Adipose tissue (tissue), 3 donors: Measurements from ENCODE around the gene SHH. TPM values are rescaled to one million over a fixed set of nuclear protein-coding genes. Genes with fewer than 3 reads are reported as not detected.

Experiments used
- H3K27ac ChIP-seq: one replicate; pipeline ENCODE4 v1.5.1; 2013; ENCODE audit warnings: low read depth, low read length
- WGBS, 3 donors: extraction: QIAGEN DNeasy Blood & Tissue Kit; methylation state at CpG; one replicate each; pipeline ENCODE4 v1.1.7; 2013; 5-methylcytosine and 5-hydroxymethylcytosine counted together
- polyA plus RNA-seq, 3 donors: library from polyadenylated mRNA; stranded (reverse); fragments of 200-250 nt; gene quantifications; one replicate each; pipeline ENCODE4 v1.2.3, GENCODE V29; 2013
- donor health status: healthy with polysubstance abuse.
- donor health status: Bipolar disorder and iron deficiency.
- donor health status: healthy.

SHH gene
- polyA plus RNA-seq, 3 donors, result 0.01 to 0.25 (median 0.22) TPM

DNA sequence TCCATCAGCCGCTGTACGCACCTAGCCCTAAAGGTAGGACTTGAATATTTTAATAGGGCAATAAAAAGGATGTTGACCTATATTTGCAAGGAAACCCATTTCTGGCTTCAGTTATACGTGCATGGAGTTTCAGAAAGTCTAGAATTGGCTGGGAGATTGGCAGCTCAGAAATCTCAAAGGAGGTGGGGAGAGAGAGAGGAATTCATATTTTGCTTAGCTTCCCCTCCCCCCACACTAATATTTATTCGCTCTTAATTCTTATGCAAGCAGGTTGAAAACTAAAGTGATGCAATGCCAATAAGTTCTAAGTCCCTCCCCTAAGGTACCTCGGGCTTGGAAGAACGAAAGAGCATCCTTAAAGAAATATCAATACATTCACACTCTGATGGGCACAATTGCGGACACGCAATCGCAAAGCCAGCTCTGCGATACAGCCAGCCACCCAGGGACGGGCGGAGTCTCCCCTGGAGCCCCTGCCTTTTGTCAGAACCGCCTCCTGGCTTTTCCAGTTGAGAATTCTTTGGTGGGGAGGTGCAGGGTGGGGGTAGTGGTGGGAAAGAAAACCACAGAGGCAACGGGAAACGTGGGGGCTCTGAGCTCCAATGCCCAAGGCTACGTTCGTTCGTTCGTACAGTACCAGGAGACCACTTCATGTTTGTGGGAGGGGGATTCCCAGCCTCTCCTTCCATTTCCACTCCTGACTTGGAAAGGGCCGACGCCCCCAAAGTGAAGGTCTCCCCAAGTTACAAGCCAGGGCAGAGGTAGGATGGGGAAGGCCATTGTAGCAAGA lies 1.3 kb downstream of the SHH start:
- no peak overlapping the region for H3K27ac ChIP-seq
- WGBS, 3 donors, result 2 to 6% (median 3%) methylated on average over 21 of the region's 21 CpGs

GRCh38 chr7:155809947-155810769 lies 2.1 kb downstream of the SHH start:
- WGBS, 3 donors, result 1 to 2% (median 2%) methylated on average over 47 to 69 of the region's 69 CpGs
- H3K27ac ChIP-seq, result no peak overlapping the region

- H3K27ac ChIP-seq, result no peak overlapping the region
- WGBS, 3 donors, result 2 to 3% (median 3%) methylated on average over 34 to 43 of the region's 43 CpGs
Measured at GRCh38 chr7:155809332-155809946, 2.8 kb downstream of the SHH start.

DNA sequence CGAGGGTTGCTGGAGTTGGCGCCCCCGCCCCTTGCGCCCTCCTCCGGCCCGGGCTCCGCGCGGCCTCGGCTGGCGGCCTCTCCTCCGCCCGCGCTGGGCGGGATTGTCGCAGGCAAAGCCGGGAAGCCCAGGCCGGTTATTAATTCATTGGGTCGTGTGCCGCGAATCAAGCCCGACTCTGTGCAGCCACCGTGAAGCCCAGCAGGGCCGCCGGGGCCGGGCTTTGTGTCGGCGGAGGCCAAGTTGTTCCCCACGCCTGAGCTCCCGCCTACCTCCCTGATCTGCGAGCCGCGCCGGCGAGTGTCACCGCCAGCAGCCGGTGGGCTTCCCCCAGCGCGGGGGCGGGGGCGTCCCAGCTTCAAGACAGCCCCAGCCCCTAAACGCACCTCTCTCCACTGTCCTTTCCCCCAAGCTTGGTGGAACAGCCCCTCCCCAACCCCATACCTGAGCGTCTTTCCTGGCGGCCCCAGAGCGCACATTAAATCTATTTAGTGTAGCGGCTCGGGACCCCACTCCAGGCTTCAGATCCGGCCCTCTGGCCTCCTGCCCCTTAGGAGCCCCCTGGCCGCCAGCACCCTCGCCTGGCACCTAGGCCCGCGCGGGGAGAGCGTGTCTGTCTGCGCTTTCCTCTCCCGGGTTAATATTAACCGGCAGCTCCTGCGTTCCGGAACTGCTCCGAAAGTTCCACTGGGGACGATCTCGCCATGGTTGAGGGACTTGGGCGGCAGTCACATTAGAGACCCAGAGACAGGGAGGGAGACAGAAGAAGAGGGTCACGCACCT lies 3.5 kb downstream of the SHH start:
- WGBS, 3 donors, result 0 to 1% (median 1%) methylated on average over 51 to 64 of the region's 64 CpGs
- no peak overlapping the region for H3K27ac ChIP-seq

DNA sequence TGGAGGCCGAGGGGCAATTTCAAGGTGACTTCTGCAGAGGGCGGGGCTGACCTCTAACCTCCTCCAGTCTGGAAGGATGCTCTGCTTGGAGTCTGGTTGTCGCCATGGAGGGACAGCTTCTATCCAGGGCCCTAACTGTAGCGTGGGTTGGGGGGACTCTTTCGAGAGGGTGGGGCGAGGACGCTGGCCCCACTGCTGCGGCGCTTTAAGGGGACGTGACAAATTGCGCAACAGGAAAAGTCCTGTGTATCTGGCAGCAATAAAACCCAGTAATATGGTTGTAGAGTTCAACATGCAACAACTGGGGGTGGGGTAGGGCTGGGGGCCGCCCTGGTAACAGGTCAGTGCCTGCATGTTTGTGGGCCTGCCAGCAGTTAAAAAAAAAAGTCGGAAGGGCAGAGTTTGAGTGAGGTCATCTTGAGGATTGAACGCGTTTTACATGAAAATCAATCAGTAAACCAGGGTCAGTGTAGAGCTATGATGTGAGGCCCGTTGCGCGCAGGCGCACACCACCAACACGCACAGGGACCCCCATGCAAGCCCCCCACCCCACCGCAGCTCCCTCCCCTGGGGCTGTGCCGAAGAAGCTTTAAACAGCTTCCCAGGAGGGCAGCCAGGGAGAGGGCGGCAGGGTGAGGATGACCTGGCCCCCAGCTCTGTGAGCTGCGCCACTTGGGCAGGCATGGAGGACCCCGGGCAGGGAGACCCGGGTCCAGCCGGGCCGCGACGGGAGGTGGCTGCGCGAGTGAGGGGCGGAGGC lies 4.3 kb downstream of the SHH start:
- 6 to 7% (median 6%) methylated on average over 33 of the region's 33 CpGs for WGBS, 3 donors

DNA sequence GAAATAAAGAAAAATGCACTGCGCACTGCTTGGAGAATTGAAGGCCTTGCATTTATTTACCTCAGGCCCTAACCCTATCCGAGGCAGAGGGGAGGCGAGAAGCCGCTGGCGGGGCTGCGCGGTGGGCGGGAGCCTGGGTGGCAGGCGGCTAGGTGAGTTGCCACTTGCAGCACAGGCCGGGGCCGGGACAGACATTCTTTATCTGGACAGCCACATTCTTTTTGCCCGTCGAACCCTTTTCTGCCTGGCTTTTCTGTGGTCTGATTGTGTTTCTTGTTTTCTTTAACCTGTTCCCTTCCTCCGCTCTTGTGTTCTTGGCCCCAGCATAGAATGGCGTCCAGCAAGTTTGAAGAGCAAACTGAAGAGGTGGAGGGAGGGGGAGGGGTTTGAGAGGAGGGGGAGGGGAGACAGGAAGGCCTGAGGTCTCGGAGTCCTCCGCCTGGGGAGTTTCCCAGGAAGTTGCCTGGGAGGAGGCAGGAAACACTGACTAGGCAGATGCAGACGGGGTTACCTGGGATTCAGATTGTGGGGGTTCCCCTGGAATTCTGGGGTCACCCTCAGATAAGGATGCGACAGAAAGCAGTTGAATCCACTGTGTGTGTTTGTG lies 5.1 kb downstream of the SHH start:
- WGBS, 3 donors, result 24 to 37% (median 26%) methylated on average over 18 to 19 of the region's 19 CpGs
- no peak overlapping the region for H3K27ac ChIP-seq

More for the DNA sequence above, 4.3 kb downstream of the SHH start:
- H3K27ac ChIP-seq, result no peak overlapping the region

GRCh38 chr7:155806096-155806871 lies 6.0 kb downstream of the SHH start:
- H3K27ac ChIP-seq, result no peak overlapping the region
- 21 to 27% (median 27%) methylated on average over 47 of the region's 47 CpGs for WGBS, 3 donors

DNA sequence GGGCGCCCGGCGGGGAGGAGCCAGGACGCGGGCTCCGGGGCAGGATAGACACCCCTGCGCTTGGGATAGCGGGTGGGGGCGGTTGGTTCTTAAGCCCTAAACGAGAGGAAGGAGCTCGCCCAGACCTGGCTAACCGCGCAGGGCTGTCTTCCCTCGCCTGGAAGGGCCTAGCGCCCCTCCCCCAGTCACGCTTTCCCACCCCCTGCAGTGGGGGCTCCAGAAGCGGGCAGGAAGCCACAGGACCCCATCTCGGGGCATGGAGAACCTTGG lies 6.5 kb downstream of the SHH start:
- WGBS, 3 donors, result 0 to 13% (median 6%) methylated on average over 17 to 18 of the region's 18 CpGs
- no peak overlapping the region for H3K27ac ChIP-seq

DNA sequence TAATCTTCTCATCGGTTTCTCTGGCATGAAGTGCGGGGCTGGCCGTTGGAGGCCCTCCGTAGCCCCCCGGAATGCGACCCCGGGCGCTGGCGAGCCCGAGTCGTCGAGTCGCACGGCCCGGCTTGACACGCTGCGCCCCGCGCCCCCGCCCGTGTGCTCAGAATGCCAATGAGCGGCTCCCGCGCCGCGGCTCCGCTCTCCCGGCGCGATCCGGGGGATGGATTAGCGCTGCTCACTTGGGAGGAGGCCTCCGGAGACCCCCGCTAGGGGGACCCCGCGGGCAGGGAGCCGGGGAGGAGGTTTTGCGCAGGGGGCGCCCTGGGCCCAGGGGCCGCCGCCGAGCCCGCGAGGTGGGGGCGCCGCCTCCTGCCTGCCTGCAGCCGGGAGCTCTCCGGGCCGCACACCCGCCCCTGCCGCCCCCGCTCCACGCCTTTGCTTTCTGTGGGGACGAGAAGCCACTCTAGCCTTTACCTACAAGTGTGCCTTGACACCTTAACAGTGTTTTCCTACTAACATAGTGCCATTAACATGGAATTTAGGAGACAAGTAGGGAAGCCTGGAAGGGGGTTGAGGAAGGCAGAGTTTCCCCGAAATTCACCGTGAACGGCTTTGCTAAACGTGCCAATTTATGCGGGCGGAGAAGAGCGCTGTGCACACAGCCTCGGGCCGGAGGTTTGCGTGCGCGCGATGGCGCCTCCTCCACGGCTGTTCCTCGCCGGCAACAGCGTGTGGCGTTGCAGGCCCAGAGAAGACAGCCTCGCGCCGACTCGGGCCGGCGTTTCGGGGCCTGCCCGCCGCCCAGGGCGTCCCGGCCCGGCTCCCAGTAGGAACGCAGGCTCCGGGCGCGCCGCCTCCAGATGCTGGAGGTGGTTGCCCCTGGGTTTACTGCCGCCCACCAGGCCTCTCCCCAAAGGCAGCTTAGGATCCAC lies 7.1 kb downstream of the SHH start:
- 0 to 2% (median 1%) methylated on average over 77 to 91 of the region's 91 CpGs for WGBS, 3 donors

DNA sequence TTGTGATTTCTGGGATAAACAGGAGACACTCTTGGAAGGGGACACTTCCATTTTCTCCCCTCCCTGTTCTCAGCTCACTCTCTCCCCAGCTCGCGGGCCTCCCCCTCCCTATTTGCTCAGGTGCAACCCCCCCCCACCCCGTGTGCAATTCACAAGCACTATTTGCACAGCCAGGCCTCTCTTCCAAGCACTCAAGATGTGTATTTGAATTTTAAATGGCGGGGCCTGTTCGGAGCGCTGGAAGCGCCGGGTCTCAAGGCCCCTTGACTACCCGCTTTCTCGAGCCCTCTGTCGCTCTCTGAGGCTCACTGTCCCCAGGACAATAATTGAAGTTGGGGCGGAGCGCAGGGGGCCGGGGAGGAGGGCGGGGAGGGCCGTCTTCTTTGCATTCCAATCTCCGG lies 7.8 kb downstream of the SHH start:
- H3K27ac ChIP-seq, result no peak overlapping the region
- 4 to 10% (median 6%) methylated on average over 17 of the region's 17 CpGs for WGBS, 3 donors

More for the DNA sequence above, 7.1 kb downstream of the SHH start:
- no peak overlapping the region for H3K27ac ChIP-seq

DNA sequence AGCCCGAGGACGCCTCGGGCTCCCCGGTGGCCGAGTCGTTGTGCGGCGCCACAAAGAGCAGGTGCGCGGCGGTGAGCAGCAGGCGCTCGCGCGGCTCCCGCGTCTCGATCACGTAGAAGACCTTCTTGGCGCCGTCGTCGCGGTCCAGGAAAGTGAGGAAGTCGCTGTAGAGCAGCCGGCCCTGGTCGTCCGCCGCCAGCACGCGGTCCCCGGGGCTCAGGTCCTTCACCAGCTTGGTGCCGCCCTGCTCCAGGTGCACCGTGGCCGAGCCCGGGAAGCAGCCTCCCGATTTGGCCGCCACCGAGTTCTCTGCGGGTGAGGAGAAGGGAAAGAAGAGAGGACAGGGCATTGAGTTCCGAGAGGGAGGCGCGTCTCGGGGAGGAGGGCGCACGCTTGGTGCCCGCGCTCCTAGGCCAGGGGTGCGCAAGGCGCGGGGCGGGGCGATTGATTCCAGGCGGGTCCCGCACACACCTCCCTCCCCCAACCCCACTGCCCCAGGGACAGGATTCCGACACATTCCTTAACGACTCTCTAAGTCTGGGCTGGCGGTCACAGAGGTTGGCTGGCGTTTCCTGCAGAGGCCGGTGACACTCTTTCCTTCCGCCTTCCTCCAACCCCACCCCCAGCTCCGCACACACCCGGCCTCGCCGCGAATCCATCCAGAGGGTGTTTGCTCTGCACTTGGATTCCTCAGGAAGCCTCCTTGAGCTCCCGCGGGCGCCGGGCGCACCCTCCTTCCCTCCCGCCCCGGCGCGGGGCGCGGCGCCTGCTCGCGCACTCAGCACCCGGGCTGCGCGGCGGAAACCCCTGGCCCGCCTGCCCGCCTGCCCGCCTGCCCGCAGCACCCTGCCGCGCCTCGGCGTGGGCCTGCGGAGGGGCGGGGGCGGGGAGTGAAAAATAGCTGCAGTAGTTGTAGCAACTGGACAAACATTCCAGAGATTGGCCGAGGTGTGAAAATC lies 8.6 kb downstream of the SHH start:
- WGBS, 3 donors, result 1 to 2% (median 1%) methylated on average over 73 to 96 of the region's 96 CpGs
- H3K27ac ChIP-seq, result no peak overlapping the region

GRCh38 chr7:155802906-155803417 lies 9.3 kb downstream of the SHH start:
- WGBS, 3 donors, result 4 to 11% (median 6%) methylated on average over 45 to 70 of the region's 70 CpGs
- no peak overlapping the region for H3K27ac ChIP-seq

- WGBS, 3 donors, result 38 to 46% (median 45%) methylated on average over 6 of the region's 6 CpGs
- no peak overlapping the region for H3K27ac ChIP-seq
Measured at GRCh38 chr7:155802291-155802690, 10.0 kb downstream of the SHH start.

DNA sequence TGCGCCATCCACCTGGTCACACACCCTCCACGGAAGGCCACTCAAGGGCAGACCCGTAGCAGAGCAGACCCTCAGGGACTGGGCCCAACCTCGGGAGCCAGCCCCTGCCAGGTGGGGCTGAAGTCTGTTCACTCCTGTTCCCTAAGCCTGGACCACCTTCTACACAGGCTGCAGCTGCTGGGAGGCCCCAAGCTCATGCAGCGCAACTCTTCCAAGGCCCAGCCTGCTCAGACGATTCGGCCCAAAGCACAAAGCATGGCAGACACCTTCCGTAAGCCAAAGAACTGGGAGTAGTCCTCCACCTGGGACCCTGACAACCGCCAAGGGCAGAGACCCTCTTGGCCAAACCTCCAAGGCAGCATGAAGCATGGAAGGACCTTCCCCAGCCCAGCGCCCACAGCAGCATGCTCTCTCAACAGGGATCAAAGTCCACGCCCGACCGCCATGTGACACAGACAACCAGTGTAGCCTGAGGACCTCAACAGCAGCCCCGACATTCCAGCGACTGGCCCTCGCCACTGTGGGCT lies 11.5 kb downstream of the SHH start:
- 82 to 87% (median 83%) methylated on average over 16 of the region's 16 CpGs for WGBS, 3 donors
- H3K27ac ChIP-seq, result no peak overlapping the region
